Mucosa of descending colon (tissue), 3 donors: ENCODE results near the gene TRIM47. TPM values are rescaled to one million over a fixed set of nuclear protein-coding genes. Genes with fewer than 3 reads are reported as not detected.
"Not testable (repeated sequence)": the region's sequence is repeated elsewhere in the genome, so short reads cannot be mapped to it uniquely, and the experiment has no call there.

ENCODE experiments used
- ATAC-seq: fragments of 200-7000 bp; cut with Tn5 transposase; one replicate; pipeline ENCODE4 v1.9.1; 2020; ENCODE audit warnings: mild to moderate bottlenecking, moderate library complexity
- DNase-seq, 3 donors: peaks; one replicate each; pipeline ENCODE4 v3.0.0-alpha.2; 2020
- H3K36me3 ChIP-seq: fragments of 200-600 bp; one replicate; pipeline ENCODE4 v1.8.0; 2021; ENCODE audit warnings: low read depth, mild to moderate bottlenecking
- H3K4me1 ChIP-seq: fragments of 200-600 bp; one replicate; pipeline ENCODE4 v1.8.0; 2021; ENCODE audit warnings: low read depth, mild to moderate bottlenecking
- H3K4me3 ChIP-seq: fragments of 200-600 bp; one replicate; pipeline ENCODE4 v1.8.0; 2021; ENCODE audit warnings: mild to moderate bottlenecking
- H3K9me3 ChIP-seq: fragments of 200-600 bp; one replicate; pipeline ENCODE4 v1.8.0; 2021; ENCODE audit warnings: mild to moderate bottlenecking
- intact Hi-C, 2 donors: fragments of 100-400 bp; cut with DNase I in 1 of 2; cut with micrococcal nuclease in 1 of 2; formaldehyde crosslinking; loops; one replicate each; pipeline versions ENCODE4 v1.11.0 to v1.11.1; 2022; cut with DNase I, micrococcal nuclease
- total RNA-seq, 3 donors: library from RNA; stranded (reverse); fragmentation: NEBNext Ultra II Directional in 2 of 3; extraction: Animal tissue kit (Norgen Biotek cat#: 25700) in 2 of 3; gene quantifications; one replicate each; pipeline versions ENCODE4 v1.2.1 to v1.2.4, GENCODE V29; 2021 to 2023
- TF ChIP-seq, protein P1 (sequence below): fragments of 200-600 bp; IDR thresholded peaks from one replicate; pipeline ENCODE4 v1.8.0; 2022; ENCODE audit warnings: antibody characterized with exemption, mild to moderate bottlenecking
- donor health status: DM: no; HTN: no; CAD: no; lungs with moderate emphysema.
- donor health status: DM: no; HTN: no; CAD: no.
- donor health status: DM: no; HTN: yes; CAD: no.

Gene TRIM47
- total RNA-seq, 3 donors from 2014 or later, result 44.5 to 77.4 (median 53.4) TPM

DNA sequence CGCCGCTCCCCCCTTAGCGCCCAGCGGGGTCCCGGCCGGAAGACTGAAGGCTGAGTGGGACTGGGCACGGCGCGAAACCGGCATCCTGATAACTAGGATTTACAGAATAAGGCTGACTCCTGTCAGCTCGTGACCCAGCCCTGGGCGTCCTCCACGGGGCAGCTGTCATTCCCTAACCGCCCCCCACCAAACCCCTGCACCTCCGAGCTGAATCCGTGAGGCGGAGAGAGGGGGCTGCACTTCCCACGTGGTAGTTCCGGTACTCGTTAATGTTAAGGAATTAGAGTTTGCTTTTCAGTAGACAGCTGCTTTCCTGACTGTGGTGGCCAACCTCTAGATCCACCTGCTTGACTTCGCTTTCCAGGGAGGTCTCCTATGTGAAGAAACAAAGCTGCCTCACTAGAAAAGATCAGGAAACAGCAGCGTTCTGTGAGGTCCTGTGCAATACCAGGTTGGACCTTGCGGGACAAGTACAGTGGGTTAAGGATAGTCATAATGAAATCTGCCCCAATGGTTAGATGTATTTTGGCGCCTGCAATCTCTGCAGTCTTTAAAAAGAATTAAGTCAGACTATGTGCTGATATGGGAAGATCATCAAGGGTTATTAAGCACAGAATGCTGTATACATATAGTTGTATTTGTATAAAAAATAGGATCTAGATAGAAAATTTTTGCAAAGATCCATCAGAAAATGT, 22.2 kb downstream of the TRIM47 start:
- ATAC-seq (peak; percentile 47), DNase-seq (peak in 1 of 3 donors; percentile 52)
- Histone ChIP-seq H3K36me3 (peaks cover 5% of the 10 kb centered on the region), H3K4me3 (peak overlapping the region; percentile 85), H3K9me3 (no peaks in the 10 kb centered on the region), H3K4me1 (peaks cover 6% of the 10 kb centered on the region)
- TF ChIP-seq, protein P1, sequence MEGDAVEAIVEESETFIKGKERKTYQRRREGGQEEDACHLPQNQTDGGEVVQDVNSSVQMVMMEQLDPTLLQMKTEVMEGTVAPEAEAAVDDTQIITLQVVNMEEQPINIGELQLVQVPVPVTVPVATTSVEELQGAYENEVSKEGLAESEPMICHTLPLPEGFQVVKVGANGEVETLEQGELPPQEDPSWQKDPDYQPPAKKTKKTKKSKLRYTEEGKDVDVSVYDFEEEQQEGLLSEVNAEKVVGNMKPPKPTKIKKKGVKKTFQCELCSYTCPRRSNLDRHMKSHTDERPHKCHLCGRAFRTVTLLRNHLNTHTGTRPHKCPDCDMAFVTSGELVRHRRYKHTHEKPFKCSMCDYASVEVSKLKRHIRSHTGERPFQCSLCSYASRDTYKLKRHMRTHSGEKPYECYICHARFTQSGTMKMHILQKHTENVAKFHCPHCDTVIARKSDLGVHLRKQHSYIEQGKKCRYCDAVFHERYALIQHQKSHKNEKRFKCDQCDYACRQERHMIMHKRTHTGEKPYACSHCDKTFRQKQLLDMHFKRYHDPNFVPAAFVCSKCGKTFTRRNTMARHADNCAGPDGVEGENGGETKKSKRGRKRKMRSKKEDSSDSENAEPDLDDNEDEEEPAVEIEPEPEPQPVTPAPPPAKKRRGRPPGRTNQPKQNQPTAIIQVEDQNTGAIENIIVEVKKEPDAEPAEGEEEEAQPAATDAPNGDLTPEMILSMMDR, result no peak
- intact Hi-C loops, result no loop called here

DNA sequence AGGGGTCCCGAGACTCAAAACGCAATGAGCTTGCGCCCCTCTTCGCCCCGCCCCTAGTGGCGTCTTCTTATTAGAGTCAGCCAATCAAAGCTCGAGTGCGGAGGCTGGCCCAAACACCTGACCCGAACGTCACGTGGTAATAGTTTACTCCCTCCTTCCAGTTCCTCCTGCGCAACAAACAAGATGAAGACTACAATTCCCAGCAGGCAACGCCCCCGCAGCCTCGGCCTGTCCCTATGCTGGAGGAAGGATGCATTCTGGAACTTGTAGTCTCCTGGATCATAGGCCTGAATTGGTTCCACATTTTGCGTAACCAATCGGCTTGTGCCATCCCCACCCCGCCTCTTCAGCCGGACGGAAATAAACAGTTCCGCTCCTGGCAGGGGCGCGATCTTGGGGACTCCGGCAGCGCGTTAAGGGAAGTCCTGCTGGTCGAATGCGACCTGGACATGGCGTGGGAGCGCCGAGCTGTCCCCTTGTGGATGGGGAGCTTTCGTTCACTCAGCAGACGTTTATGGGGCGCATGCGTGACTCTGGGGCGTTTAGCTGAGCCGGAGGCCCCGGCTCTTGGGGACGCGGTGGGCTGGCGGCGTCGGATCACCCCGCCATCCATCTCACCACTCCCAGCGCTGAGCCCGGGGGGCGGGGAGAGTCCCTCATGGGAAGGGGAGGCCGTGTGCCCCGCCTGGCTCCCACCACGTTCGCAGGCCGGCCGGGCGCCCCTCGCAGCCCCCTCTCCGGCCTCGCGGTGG, 22.9 kb downstream of the TRIM47 start, which contains the start of gene WBP2:
WBP2 (minus strand) TSS at position 26 of the 752 bp plus-strand sequence. CDS start 38 bp downstream, outside the sequence.
- Histone ChIP-seq H3K4me1 (peaks cover 6% of the 10 kb centered on the region), H3K4me3 (peak within 1 kb of the TSS; percentile 85), H3K9me3 (no peaks in the 10 kb centered on the region), H3K36me3 (peaks cover 5% of the 10 kb centered on the region)
- intact Hi-C loops, result no loop called here
- TF ChIP-seq, protein P1, result peak; percentile 12
- DNase-seq (peak; percentile 94 to 99 (median 99)), ATAC-seq (peak; percentile 93)

DNA sequence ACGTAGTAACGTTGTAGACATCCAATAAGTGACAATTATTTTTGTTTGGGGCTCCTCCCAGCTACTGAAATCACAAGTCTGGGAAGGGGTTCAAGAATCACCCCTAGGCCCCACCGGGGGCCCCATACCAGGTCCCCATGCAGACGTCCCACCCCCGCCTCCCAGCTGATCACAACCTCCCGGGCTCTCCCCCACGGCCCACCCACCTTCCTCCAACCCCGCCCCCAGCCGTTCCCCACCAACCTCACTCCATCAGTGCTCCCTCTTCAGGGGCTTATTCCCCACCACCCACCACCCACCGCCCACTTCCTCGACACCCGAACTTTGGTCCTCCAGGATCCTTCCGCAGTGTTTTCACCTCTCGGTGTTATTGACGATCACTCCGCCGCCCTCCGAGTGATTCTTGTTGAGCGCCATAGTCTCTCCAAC, 23.5 kb downstream of the TRIM47 start:
- H3K4me3 ChIP-seq, result peak overlapping the region; percentile 85
- DNase-seq (no peak), ATAC-seq (peak; percentile 5)
- intact Hi-C loops, result no loop called here
- H3K36me3 ChIP-seq, result peaks cover 5% of the 10 kb centered on the region
- TF ChIP-seq, protein P1, result no peak
- peaks cover 6% of the 10 kb centered on the region for H3K4me1 ChIP-seq
- no peaks in the 10 kb centered on the region for H3K9me3 ChIP-seq

DNA sequence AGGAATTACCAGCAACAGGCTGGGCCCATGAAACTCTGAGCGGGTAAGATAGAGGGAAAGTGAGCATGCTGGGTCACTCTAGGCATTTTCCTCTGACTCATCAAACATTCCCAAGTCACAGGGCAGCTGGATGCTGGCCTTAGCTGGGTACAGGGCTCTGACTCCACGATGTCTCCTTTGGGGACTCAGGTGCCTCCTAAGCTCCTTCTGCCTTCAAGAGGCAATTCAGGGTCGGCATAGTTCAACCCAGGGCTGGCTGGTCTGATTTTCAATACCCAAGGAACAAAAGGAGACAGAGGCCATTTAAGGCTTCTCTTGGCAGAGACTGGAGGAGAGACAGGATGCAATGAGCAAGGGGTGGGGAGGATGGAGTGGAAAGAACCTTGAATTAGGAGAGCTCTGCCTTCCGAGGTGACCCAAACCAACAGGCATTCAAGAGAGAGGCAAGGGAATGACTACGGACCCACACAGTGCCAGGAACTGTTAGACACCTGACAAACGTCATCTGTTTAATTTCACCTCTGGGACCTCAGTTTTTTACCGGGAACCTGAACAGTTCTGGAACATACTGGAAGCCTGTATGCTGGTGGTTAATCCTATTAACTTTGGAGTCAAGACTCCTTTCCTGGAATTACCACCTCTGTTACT, 24.2 kb downstream of the TRIM47 start:
- H3K36me3 ChIP-seq, result peaks cover 5% of the 10 kb centered on the region
- peak overlapping the region; percentile 85 for H3K4me3 ChIP-seq
- DNase-seq (no peak), ATAC-seq (no peak)
- intact Hi-C loops, result no loop called here
- TF ChIP-seq, protein P1, result no peak
- peaks cover 6% of the 10 kb centered on the region for H3K4me1 ChIP-seq
- no peaks in the 10 kb centered on the region for H3K9me3 ChIP-seq

DNA sequence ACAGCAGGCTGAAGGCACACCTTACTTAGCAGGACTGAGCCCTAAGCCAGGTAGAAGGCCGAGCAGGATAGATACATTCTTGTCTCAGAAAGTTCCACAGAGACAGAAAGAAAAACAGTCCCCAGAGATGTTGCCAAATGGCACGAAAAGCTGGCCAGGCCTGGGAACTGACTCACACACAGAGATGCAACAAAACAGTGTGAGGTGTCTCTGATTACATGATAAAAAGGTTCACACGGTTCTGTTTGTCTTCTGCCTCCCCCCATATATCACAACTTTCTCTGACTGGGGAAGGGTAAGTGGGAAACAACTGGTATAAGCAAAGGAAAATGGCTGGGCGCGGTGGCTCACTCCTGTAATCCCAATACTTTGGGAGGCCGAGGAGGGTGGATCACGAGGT, 24.9 kb downstream of the TRIM47 start:
- DNase-seq (no peak), ATAC-seq (no peak)
- Histone ChIP-seq H3K36me3 (peaks cover 5% of the 10 kb centered on the region), H3K4me3 (no peak overlapping the region), H3K4me1 (peaks cover 6% of the 10 kb centered on the region), H3K9me3 (no peaks in the 10 kb centered on the region)
- intact Hi-C loops, result no loop called here
- TF ChIP-seq, protein P1, result no peak

DNA sequence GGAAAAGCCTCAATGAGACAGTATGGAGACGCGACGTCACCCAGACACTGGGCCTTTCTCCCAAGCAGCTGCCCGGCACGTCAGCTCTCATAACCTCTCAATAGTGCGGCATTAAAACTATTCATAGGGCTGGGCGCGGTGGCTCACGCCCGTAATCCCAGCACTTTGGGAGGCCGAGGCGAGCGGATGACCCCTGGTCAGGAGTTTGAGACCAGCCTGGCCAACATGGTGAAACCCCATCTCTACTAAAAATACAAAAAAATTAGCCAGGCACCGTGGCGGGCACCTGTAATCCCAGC, 26.7 kb downstream of the TRIM47 start:
- H3K4me1 ChIP-seq, result peaks cover 13% of the 10 kb centered on the region
- H3K9me3 ChIP-seq, H3K4me3 ChIP-seq, H3K36me3 ChIP-seq, ATAC-seq, DNase-seq, intact Hi-C loops: not testable (repeated sequence)
